Caco-2 (cell line): ENCODE measurements around the gene ACOXL. TPM values are rescaled to one million over a fixed set of nuclear protein-coding genes. Genes with fewer than 3 reads are reported as not detected.

Experiments
- BruUV-seq: library from RNA; stranded (reverse); fragments of 400-500 nt; replicated peaks from 2 replicates; lab custom pipeline; 2021; lab: Mats Ljungman, UMichigan
- CTCF ChIA-PET: fragments of 300-600 bp; sonication (Branson Sonifier 250); formaldehyde crosslinking; loops from one replicate; lab custom pipeline; 2022; ENCODE audit warnings: antibody characterized with exemption; lab: Charles Lee
- POLR2A ChIA-PET: fragments of 300-600 bp; sonication (Branson Sonifier 250); formaldehyde crosslinking; loops from one replicate; lab custom pipeline; 2022; ENCODE audit warnings: antibody characterized with exemption; lab: Charles Lee
- DNase-seq, 2 experiments: peaks; one replicate each; pipeline versions ENCODE4 v3.0.0 to v3.0.0-alpha.2; 2020 to 2022
- H3K27me3 ChIP-seq: replicated peaks from 2 replicates; pipeline ENCODE4 v1.6.0; 2011; ENCODE audit warnings: low read length; ENCODE audit not compliant: control insufficient read depth, insufficient read depth
- H3K36me3 ChIP-seq: 2 replicates; pipeline ENCODE4 v1.5.1; 2011; ENCODE audit warnings: low read length; ENCODE audit not compliant: control insufficient read depth, insufficient read depth
- H3K4me1 ChIP-seq: fragments of 250-450 bp; sonication (Bioruptor Pico); 2 replicates; pipeline ENCODE4 v1.5.1; 2020; ENCODE audit warnings: mild to moderate bottlenecking
- H3K4me3 ChIP-seq: 2 replicates; pipeline ENCODE4 v1.5.1; 2011; ENCODE audit warnings: low read depth, mild to moderate bottlenecking, control low read depth, low read length
- H3K9me3 ChIP-seq: fragments of 250-450 bp; sonication (Bioruptor Pico); 2 replicates; pipeline ENCODE4 v1.5.1; 2020; ENCODE audit warnings: mild to moderate bottlenecking, moderate library complexity
- H3K27ac Mint-ChIP-seq: one replicate; pipeline ENCODE4 v1.8.0; 2022; ENCODE audit warnings: mixed read lengths; ENCODE audit not compliant: unreplicated experiment
- H3K27me3 Mint-ChIP-seq: one replicate; pipeline ENCODE4 v1.8.0; 2022; ENCODE audit warnings: mixed read lengths; ENCODE audit not compliant: insufficient read depth, unreplicated experiment
- H3K36me3 Mint-ChIP-seq: one replicate; pipeline ENCODE4 v1.8.0; 2022; ENCODE audit warnings: mild to moderate bottlenecking, mixed read lengths; ENCODE audit not compliant: insufficient read depth, unreplicated experiment
- H3K4me1 Mint-ChIP-seq: one replicate; pipeline ENCODE4 v1.8.0; 2022; ENCODE audit warnings: low read depth, mixed read lengths; ENCODE audit not compliant: unreplicated experiment
- H3K4me3 Mint-ChIP-seq: one replicate; pipeline ENCODE4 v1.8.0; 2022; ENCODE audit warnings: mild to moderate bottlenecking, moderate library complexity, mixed read lengths; ENCODE audit not compliant: unreplicated experiment
- H3K9me3 Mint-ChIP-seq: one replicate; pipeline ENCODE4 v1.8.0; 2022; ENCODE audit warnings: mixed read lengths; ENCODE audit not compliant: unreplicated experiment
- intact Hi-C: fragments of 100-400 bp; cut with micrococcal nuclease; formaldehyde crosslinking; loops from one replicate; pipeline ENCODE4 v1.10.0; 2022; ENCODE audit not compliant: unreplicated experiment
- total RNA-seq: library from RNA; stranded (reverse); gene quantifications from 2 replicates; pipeline ENCODE4 v1.2.3, GENCODE V29; 2022
- TF ChIP-seq, protein P1 (sequence below), 2 experiments: fragments of 200-600 bp in 1 of 2; IDR thresholded peaks; 1 replicate in 1 of 2; 2 replicates in 1 of 2; pipeline versions ENCODE4 v1.5.1 to v1.8.0; 2011 to 2022; ENCODE audit warnings: antibody characterized with exemption in 1 of 2, control low read depth in 1 of 2, inconsistent platforms in 1 of 2, low read depth in 1 of 2, low read length in 1 of 2, mild to moderate bottlenecking in 1 of 2, moderate library complexity in 1 of 2; ENCODE audit not compliant: insufficient read depth in 1 of 2, severe bottlenecking in 1 of 2, unreplicated experiment in 1 of 2

Gene ACOXL
- total RNA-seq, 1 experiment from 2014 or later = 2.6 TPM

DNA sequence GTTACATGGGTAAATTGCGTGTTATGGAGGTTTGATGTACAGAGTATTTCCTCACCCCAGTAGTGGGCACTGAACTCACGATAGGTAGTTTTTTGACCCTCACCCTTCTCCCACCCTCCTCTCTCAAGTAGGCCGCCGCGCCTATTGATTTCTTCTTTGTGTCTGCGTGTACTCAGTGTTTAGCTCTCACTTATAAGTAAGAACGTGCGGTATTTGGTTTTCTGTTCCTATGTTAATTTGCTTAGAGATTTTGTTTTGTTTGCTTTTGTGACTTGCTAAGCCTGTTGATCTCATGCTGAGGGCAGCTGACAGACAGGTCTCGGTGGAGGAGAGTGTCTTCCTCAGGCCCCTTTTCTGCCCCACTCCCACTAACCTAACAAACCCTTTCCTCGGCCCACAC, 36.2 kb downstream of the ACOXL start:
- Histone ChIP-seq H3K9me3 (peaks cover 8% of the 10 kb centered on the region; the same call in 1 of the 2 replicates), H3K4me1 (peaks cover 15% of the 10 kb centered on the region), H3K36me3 (no peaks in the 10 kb centered on the region), H3K27me3 (no peaks in the 10 kb centered on the region), H3K4me3 (no peak overlapping the region)
- POLR2A ChIA-PET = interaction anchor here (1.0 kb wide), 1 partner anchor 352 kb away, joined by 6 read pairs; the partner anchor contains the start of gene BCL2L11
- Mint-ChIP-seq H3K4me3 (peak overlapping the region; percentile 12), H3K27me3 (no peaks in the 10 kb centered on the region), H3K9me3 (peaks cover 10% of the 10 kb centered on the region), H3K27ac (peak overlapping the region; percentile 39), H3K36me3 (peaks cover 6% of the 10 kb centered on the region), H3K4me1 (peaks cover 20% of the 10 kb centered on the region)
- intact Hi-C loops = no loop called here
- TF ChIP-seq, protein P1, sequence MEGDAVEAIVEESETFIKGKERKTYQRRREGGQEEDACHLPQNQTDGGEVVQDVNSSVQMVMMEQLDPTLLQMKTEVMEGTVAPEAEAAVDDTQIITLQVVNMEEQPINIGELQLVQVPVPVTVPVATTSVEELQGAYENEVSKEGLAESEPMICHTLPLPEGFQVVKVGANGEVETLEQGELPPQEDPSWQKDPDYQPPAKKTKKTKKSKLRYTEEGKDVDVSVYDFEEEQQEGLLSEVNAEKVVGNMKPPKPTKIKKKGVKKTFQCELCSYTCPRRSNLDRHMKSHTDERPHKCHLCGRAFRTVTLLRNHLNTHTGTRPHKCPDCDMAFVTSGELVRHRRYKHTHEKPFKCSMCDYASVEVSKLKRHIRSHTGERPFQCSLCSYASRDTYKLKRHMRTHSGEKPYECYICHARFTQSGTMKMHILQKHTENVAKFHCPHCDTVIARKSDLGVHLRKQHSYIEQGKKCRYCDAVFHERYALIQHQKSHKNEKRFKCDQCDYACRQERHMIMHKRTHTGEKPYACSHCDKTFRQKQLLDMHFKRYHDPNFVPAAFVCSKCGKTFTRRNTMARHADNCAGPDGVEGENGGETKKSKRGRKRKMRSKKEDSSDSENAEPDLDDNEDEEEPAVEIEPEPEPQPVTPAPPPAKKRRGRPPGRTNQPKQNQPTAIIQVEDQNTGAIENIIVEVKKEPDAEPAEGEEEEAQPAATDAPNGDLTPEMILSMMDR (IDR thresholded peaks at IDR 0.05; ENCODE audit: insufficient read depth in 1 of 2, low read depth in 1 of 2, low read length in 1 of 2, severe bottlenecking in 1 of 2, unreplicated experiment in 1 of 2) = no peak
- BruUV-seq = no TSS peak
- peak; percentile 72 to 76 for DNase-seq
- CTCF ChIA-PET = interaction anchor here (0.7 to 1.2 kb wide), 2 partner anchors 9 to 13 kb away, joined by 3 to 6 read pairs; no protein-coding TSS in a partner anchor

- H3K9me3 Mint-ChIP-seq = peaks cover 2% of the 10 kb centered on the region
- BruUV-seq = no TSS peak
- no peaks in the 10 kb centered on the region for H3K36me3 ChIP-seq
- H3K4me1 Mint-ChIP-seq = peaks cover 20% of the 10 kb centered on the region
- CTCF ChIA-PET = no interaction called here
- intact Hi-C loops = no loop called here
- no peaks in the 10 kb centered on the region for H3K27me3 Mint-ChIP-seq
- H3K27ac Mint-ChIP-seq = no peak overlapping the region
- TF ChIP-seq, protein P1 (IDR thresholded peaks at IDR 0.05; ENCODE audit: insufficient read depth in 1 of 2, low read depth in 1 of 2, low read length in 1 of 2, severe bottlenecking in 1 of 2, unreplicated experiment in 1 of 2) = no peak
- H3K9me3 ChIP-seq = peaks cover 4% of the 10 kb centered on the region; the same call in 1 of the 2 replicates
- no peaks in the 10 kb centered on the region for H3K27me3 ChIP-seq
- no peak overlapping the region for H3K4me3 ChIP-seq
- peaks cover 6% of the 10 kb centered on the region for H3K36me3 Mint-ChIP-seq
- H3K4me1 ChIP-seq = peaks cover 15% of the 10 kb centered on the region
- no peak for DNase-seq
- POLR2A ChIA-PET = interaction anchor here (0.5 kb wide), 1 partner anchor 79 kb away, joined by 3 read pairs; no protein-coding TSS in a partner anchor
- no peak overlapping the region for H3K4me3 Mint-ChIP-seq
These were observed 38.1 kb downstream of the ACOXL start for GRCh38 chr2:110770404-110770958.

DNA sequence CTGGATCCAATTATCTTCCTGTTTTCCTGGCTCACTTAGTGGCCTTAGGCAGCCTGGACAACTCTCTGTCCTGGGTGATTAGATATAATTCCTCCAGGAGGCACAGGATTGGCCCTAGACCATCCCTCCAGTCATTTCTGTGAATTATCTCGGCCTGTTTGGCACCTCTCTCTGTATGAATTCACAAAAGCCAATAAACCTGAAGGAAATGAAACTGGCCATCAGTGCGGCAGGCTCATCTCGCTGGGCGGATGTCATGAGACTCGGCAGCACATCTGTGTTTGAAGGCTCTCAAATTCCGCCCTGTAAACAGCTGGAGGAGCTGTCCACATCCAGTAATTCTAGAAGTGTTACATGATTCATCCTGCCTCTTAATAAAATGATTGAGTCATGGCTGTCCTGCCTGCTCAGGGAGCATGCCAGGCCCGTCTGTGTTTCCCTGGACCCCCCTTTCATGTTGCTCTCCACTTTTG, 38.6 kb downstream of the ACOXL start:
- TF ChIP-seq, protein P1 (IDR thresholded peaks at IDR 0.05; ENCODE audit: insufficient read depth in 1 of 2, low read depth in 1 of 2, low read length in 1 of 2, severe bottlenecking in 1 of 2, unreplicated experiment in 1 of 2) = no peak
- no peaks in the 10 kb centered on the region for H3K9me3 Mint-ChIP-seq
- H3K4me3 ChIP-seq = no peak overlapping the region
- H3K27me3 ChIP-seq = no peaks in the 10 kb centered on the region
- no peaks in the 10 kb centered on the region; the same call in 1 of the 2 replicates for H3K9me3 ChIP-seq
- no peak overlapping the region for H3K27ac Mint-ChIP-seq
- CTCF ChIA-PET = no interaction called here
- no peaks in the 10 kb centered on the region for H3K36me3 ChIP-seq
- intact Hi-C loops = no loop called here
- no peak for DNase-seq
- H3K4me1 Mint-ChIP-seq = peaks cover 20% of the 10 kb centered on the region
- peaks cover 6% of the 10 kb centered on the region for H3K36me3 Mint-ChIP-seq
- POLR2A ChIA-PET = interaction anchor here (0.5 kb wide), 1 partner anchor 80 kb away, joined by 3 read pairs; no protein-coding TSS in a partner anchor
- no TSS peak for BruUV-seq
- H3K4me3 Mint-ChIP-seq = no peak overlapping the region
- no peaks in the 10 kb centered on the region for H3K27me3 Mint-ChIP-seq
- peaks cover 15% of the 10 kb centered on the region for H3K4me1 ChIP-seq
